Smooth muscle cell (in vitro differentiated cells): ENCODE results near the gene HERPUD1. TPM values are rescaled to one million over a fixed set of nuclear protein-coding genes. Genes with fewer than 3 reads are reported as not detected.

ENCODE experiments used
- DNase-seq: peaks from one replicate; lab custom pipeline; 2025; ENCODE audit not compliant: unreplicated experiment; lab: John Stamatoyannopoulos, UW
- H2AFZ ChIP-seq: fragments of 200-600 bp; sonication (generic); 2 replicates; pipeline ENCODE4 v1.6.0; 2016; ENCODE audit warnings: antibody characterized with exemption, low read depth, mild to moderate bottlenecking
- H3F3A ChIP-seq: fragments of 200-600 bp; sonication (generic); 2 replicates; pipeline ENCODE4 v1.6.0; 2017; ENCODE audit warnings: antibody characterized with exemption, low read depth
- H3K27ac ChIP-seq: fragments of 200-600 bp; sonication (generic); 2 replicates; pipeline ENCODE4 v1.5.1; 2016; ENCODE audit warnings: low read depth, mild to moderate bottlenecking
- H3K27me3 ChIP-seq: fragments of 200-600 bp; sonication (generic); 2 replicates; pipeline ENCODE4 v1.6.1; 2016; ENCODE audit warnings: low read depth, mild to moderate bottlenecking
- H3K36me3 ChIP-seq: fragments of 200-600 bp; sonication (generic); 2 replicates; pipeline ENCODE4 v1.5.1; 2016; ENCODE audit warnings: low read depth
- H3K4me1 ChIP-seq: fragments of 200-600 bp; sonication (generic); 2 replicates; pipeline ENCODE4 v1.5.1; 2016; ENCODE audit warnings: low read depth
- H3K4me2 ChIP-seq: fragments of 200-600 bp; sonication (generic); 2 replicates; pipeline ENCODE4 v1.6.0; 2016; ENCODE audit warnings: mild to moderate bottlenecking
- H3K4me3 ChIP-seq: fragments of 200-600 bp; sonication (generic); 2 replicates; pipeline ENCODE4 v1.5.1; 2016; ENCODE audit warnings: mild to moderate bottlenecking
- H3K79me2 ChIP-seq: fragments of 200-600 bp; sonication (generic); 2 replicates; pipeline ENCODE4 v1.6.0; 2016; ENCODE audit warnings: low read depth, mild to moderate bottlenecking
- H3K9ac ChIP-seq: fragments of 200-600 bp; sonication (generic); 2 replicates; pipeline ENCODE4 v1.6.0; 2016; ENCODE audit warnings: low read depth
- H3K9me3 ChIP-seq: fragments of 200-600 bp; sonication (generic); replicated peaks from 2 replicates; pipeline ENCODE4 v1.5.1; 2016; ENCODE audit warnings: low read depth
- H4K20me1 ChIP-seq: fragments of 200-600 bp; sonication (generic); 2 replicates; pipeline ENCODE4 v1.6.0; 2016; ENCODE audit warnings: low read depth
- WGBS: methylation state at CpG from one replicate; pipeline ENCODE4 v1.1.7; 2016; ENCODE audit warnings: low lambda C conversion rate; 5-methylcytosine and 5-hydroxymethylcytosine counted together
- polyA plus RNA-seq: library from polyadenylated mRNA; unstranded; fragments of >200 nt; fragmentation: Nextera tagmentation; extraction: Ambion mirVana; gene quantifications from 2 replicates; pipeline ENCODE4 v1.2.1, GENCODE V29; 2016
- total RNA-seq: library from RNA; depleted of rRNA; stranded (reverse); fragments of >200 nt; gene quantifications from 2 replicates; pipeline ENCODE4 v1.2.3, GENCODE V29; 2014
- TF ChIP-seq, protein P1 (sequence below): fragments of 200-600 bp; sonication (generic); IDR thresholded peaks from 2 replicates; pipeline ENCODE4 v1.5.1; 2017; ENCODE audit warnings: borderline replicate concordance, mild to moderate bottlenecking, antibody characterized with exemption; ENCODE audit not compliant: insufficient read depth, poor library complexity, severe bottlenecking

The HERPUD1 gene
- total and polyA plus RNA-seq, 2 experiments from 2014 or later = 253 to 291 TPM

DNA sequence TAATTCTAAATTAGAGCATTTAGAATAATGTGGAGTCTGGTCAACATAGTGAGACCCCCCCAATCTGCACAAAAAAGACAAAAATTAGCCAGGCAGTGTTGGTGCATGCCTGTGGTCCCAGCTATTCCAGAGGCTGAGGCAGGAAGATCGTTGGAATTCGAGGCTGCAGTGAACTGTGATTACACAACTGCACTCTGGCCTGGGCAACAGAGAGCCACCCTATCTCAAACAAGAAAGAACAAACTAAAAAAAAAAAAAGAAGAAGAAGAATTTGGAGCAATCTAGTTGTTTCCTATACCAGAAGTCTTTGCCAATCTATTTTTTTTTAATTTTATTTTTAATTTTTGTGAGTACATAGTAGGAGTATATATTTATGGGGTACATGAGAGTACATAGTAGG lies 35.8 kb downstream of the HERPUD1 start:
- Histone ChIP-seq H3K27me3 (no peaks in the 10 kb centered on the region), H3F3A (peaks cover 10% of the 10 kb centered on the region), H3K36me3 (no peaks in the 10 kb centered on the region), H2AFZ (no peak overlapping the region), H3K27ac (no peak overlapping the region), H3K79me2 (no peaks in the 10 kb centered on the region), H4K20me1 (no peaks in the 10 kb centered on the region), H3K4me3 (no peak overlapping the region), H3K4me1 (no peaks in the 10 kb centered on the region), H3K4me2 (no peak overlapping the region), H3K9me3 (no peaks in the 10 kb centered on the region), H3K9ac (no peak overlapping the region)
- TF ChIP-seq, protein P1, sequence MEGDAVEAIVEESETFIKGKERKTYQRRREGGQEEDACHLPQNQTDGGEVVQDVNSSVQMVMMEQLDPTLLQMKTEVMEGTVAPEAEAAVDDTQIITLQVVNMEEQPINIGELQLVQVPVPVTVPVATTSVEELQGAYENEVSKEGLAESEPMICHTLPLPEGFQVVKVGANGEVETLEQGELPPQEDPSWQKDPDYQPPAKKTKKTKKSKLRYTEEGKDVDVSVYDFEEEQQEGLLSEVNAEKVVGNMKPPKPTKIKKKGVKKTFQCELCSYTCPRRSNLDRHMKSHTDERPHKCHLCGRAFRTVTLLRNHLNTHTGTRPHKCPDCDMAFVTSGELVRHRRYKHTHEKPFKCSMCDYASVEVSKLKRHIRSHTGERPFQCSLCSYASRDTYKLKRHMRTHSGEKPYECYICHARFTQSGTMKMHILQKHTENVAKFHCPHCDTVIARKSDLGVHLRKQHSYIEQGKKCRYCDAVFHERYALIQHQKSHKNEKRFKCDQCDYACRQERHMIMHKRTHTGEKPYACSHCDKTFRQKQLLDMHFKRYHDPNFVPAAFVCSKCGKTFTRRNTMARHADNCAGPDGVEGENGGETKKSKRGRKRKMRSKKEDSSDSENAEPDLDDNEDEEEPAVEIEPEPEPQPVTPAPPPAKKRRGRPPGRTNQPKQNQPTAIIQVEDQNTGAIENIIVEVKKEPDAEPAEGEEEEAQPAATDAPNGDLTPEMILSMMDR = no peak
- 16% methylated on average over 2 of the region's 2 CpGs for WGBS
- no peak for DNase-seq

DNA sequence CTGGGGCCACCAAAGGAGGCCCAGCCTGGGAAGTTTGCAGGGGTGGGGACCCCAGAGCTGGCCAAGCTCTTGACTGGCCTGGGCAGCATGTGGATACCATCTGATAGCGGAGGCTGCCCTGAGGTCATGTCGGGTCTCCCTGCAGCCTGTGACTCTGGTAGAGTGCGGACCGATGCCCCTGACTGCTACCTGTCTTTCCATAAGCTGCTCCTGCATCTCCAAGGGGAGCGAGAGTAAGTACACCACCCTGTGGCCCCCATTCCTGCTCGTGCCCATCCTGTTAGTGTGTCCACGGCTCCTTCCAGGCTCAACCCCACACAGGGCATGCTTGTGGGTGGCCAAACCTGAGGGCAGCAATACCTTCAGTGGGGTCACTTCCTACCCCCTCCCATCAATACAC lies 37.8 kb downstream of the HERPUD1 start:
- H3K36me3 ChIP-seq = no peaks in the 10 kb centered on the region
- 94% methylated on average over 7 of the region's 7 CpGs for WGBS

DNA sequence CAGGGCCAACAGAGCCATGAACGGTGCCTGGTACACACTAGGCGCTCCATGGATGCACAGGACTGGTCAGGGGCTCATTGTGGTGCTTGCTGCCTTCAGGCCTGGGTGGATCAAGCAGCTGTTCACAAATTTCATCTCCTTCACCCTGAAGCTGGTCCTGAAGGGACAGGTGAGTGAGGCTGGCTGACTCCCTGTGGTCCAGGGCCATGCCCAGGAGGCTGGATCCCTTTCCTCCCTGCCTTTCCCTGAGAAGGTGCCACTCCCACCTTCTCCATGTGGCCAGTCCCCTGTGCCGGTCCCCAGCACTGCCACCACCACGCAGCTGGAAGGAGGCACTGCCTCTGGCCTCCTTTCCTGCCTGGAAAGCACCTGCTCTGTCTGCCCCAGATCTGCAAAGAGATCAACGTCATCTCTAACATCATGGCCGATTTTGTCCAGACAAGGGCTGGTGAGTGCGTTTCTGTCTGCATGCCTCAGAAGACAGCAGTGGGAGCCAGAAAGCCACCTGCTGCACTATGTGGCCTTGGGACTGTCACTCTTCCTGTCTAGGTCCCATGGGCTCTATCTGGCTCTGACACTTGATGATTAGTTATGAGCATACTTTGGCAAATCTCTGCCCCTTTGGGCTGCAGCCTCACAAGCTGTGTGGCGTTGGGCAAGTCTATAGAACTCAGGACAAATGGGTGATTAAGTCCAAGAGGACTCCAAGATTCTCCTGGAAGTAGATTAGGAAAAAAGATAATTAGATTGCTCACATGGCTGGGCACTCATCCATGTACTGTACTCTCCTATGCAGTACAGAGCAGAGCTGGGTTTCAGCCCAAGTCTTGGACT lies 39.2 kb downstream of the HERPUD1 start:
- H3K79me2 ChIP-seq = no peaks in the 10 kb centered on the region
- no peaks in the 10 kb centered on the region for H3K4me1 ChIP-seq
- H4K20me1 ChIP-seq = no peaks in the 10 kb centered on the region
- no peak overlapping the region for H3K4me3 ChIP-seq
- TF ChIP-seq, protein P1 = no peak
- no peak overlapping the region for H3K9ac ChIP-seq
- 63% methylated on average over 8 of the region's 8 CpGs for WGBS
- no peaks in the 10 kb centered on the region for H3K36me3 ChIP-seq
- H3K27me3 ChIP-seq = no peaks in the 10 kb centered on the region
- peaks cover 6% of the 10 kb centered on the region for H3F3A ChIP-seq
- no peak for DNase-seq
- no peak overlapping the region for H2AFZ ChIP-seq
- no peak overlapping the region for H3K4me2 ChIP-seq
- no peaks in the 10 kb centered on the region for H3K9me3 ChIP-seq
- H3K27ac ChIP-seq = no peak overlapping the region

More for the DNA sequence above, 37.8 kb downstream of the HERPUD1 start:
- Histone ChIP-seq H3K9ac (no peak overlapping the region), H3K4me1 (no peaks in the 10 kb centered on the region), H3K79me2 (no peaks in the 10 kb centered on the region), H2AFZ (no peak overlapping the region), H4K20me1 (no peaks in the 10 kb centered on the region), H3F3A (peaks cover 10% of the 10 kb centered on the region), H3K9me3 (no peaks in the 10 kb centered on the region), H3K27ac (no peak overlapping the region), H3K4me2 (no peak overlapping the region), H3K4me3 (no peak overlapping the region), H3K27me3 (no peaks in the 10 kb centered on the region)
- DNase-seq = no peak
- TF ChIP-seq, protein P1 = no peak

DNA sequence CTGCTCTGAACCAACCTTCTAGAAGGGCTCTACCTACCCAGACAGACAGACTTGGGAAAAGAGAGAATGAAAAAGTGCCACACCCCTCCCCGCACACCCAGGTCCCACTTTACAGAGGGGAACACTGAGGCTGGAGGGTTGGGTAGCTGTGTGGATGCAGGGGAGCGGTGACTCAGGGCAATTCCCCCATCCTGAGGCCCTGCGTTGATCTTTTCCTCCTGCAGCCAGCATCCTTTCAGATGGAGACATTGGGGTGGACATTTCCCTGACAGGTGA lies 39.8 kb downstream of the HERPUD1 start:
- TF ChIP-seq, protein P1 = no peak
- no peak overlapping the region for H3K4me3 ChIP-seq
- no peak overlapping the region for H3K9ac ChIP-seq
- no peaks in the 10 kb centered on the region for H4K20me1 ChIP-seq
- H3K79me2 ChIP-seq = no peaks in the 10 kb centered on the region
- DNase-seq = no peak
- H3K27me3 ChIP-seq = no peaks in the 10 kb centered on the region
- H3K4me2 ChIP-seq = no peak overlapping the region
- 95% methylated on average over 3 of the region's 3 CpGs for whole genome bisulfite sequencing
- H2AFZ ChIP-seq = no peak overlapping the region
- no peak overlapping the region for H3K27ac ChIP-seq
- peaks cover under 1% of the 10 kb centered on the region for H3F3A ChIP-seq
- H3K4me1 ChIP-seq = no peaks in the 10 kb centered on the region
- H3K36me3 ChIP-seq = no peaks in the 10 kb centered on the region
- no peaks in the 10 kb centered on the region for H3K9me3 ChIP-seq
